Measurements from ENCODE around the gene SLITRK6.

- TF ChIP-seq NRF1 (IDR thresholded peaks at IDR 0.05; ENCODE audit: low read depth, low read length) (no peak), MAFK (IDR thresholded peaks at IDR 0.05; ENCODE audit: low read depth, low read length) (no peak), CTCF (IDR thresholded peaks at IDR 0.05; ENCODE audit: control extremely low read depth in 1 of 3, insufficient read depth in 1 of 3, low read depth in 1 of 3, low read length in 3 of 3) (no peak), POLR2A (IDR thresholded peaks at IDR 0.05; ENCODE audit: control extremely low read depth in 1 of 2, low read depth in 2 of 2, low read length in 2 of 2) (no peak), CREB1 (IDR thresholded peaks at IDR 0.05) (no peak), RFX5 (IDR thresholded peaks at IDR 0.05; ENCODE audit: borderline replicate concordance, low read depth, low read length) (no peak), EP300 (IDR thresholded peaks at IDR 0.05; ENCODE audit: borderline replicate concordance in 1 of 2, low read depth in 2 of 2, low read length in 2 of 2) (no peak)
Measured at GRCh38 chr13:85819513-85819912, 20.3 kb upstream of the SLITRK6 start.

Data from H1 (cell line).